PC-9 (cell line): Measurements from ENCODE around the gene C20orf144. TPM values are rescaled to one million over a fixed set of nuclear protein-coding genes. Genes with fewer than 3 reads are reported as not detected.
"Not testable (repeated sequence)": the region's sequence is repeated elsewhere in the genome, so short reads cannot be mapped to it uniquely, and the experiment has no call there.

ENCODE experiments used
- BruUV-seq: library from RNA; stranded (reverse); fragments of 400-500 nt; replicated peaks from 2 replicates; lab custom pipeline; 2021; lab: Mats Ljungman, UMichigan
- CTCF ChIA-PET: fragments of 300-600 bp; sonication (Branson Sonifier 250); formaldehyde crosslinking; loops from one replicate; lab custom pipeline; 2022; ENCODE audit warnings: antibody characterized with exemption; lab: Charles Lee
- POLR2A ChIA-PET: fragments of 300-600 bp; sonication (Branson Sonifier 250); formaldehyde crosslinking; loops from one replicate; lab custom pipeline; 2022; ENCODE audit warnings: antibody characterized with exemption; ENCODE audit not compliant: unreplicated experiment; lab: Charles Lee
- DNase-seq, 2 experiments: peaks; one replicate each; pipeline versions ENCODE4 v3.0.0 to v3.0.0-alpha.2; 2015 to 2022; ENCODE audit warnings: mixed read lengths in 1 of 2
- H2AFZ ChIP-seq: fragments of 200-600 bp; sonication (generic); 2 replicates; pipeline ENCODE4 v1.8.1; 2017; ENCODE audit warnings: antibody characterized with exemption
- H3F3A ChIP-seq: fragments of 200-600 bp; sonication (generic); 2 replicates; pipeline ENCODE4 v1.8.1; 2017; ENCODE audit warnings: antibody characterized with exemption, mild to moderate bottlenecking, low read depth; ENCODE audit not compliant: insufficient read depth
- H3K27ac ChIP-seq: fragments of 200-600 bp; sonication (generic); 2 replicates; pipeline ENCODE4 v1.6.1; 2016; ENCODE audit warnings: mixed run types
- H3K27me3 ChIP-seq: fragments of 200-600 bp; sonication (generic); 2 replicates; pipeline ENCODE4 v1.6.1; 2016; ENCODE audit warnings: low read depth, mixed run types; ENCODE audit not compliant: insufficient read depth
- H3K36me3 ChIP-seq: fragments of 200-600 bp; sonication (generic); 2 replicates; pipeline ENCODE4 v1.6.1; 2016; ENCODE audit warnings: low read depth, mixed run types
- H3K4me1 ChIP-seq: fragments of 200-600 bp; sonication (generic); replicated peaks from 2 replicates; pipeline ENCODE4 v1.6.1; 2016; ENCODE audit warnings: mixed run types; ENCODE audit not compliant: insufficient read depth
- H3K4me2 ChIP-seq: fragments of 200-600 bp; sonication (generic); 2 replicates; pipeline ENCODE4 v1.6.1; 2017; ENCODE audit warnings: mixed run types
- H3K4me3 ChIP-seq: fragments of 200-600 bp; sonication (generic); 2 replicates; pipeline ENCODE4 v1.6.1; 2016; ENCODE audit warnings: mixed run types
- H3K79me2 ChIP-seq: fragments of 200-600 bp; sonication (generic); 2 replicates; pipeline ENCODE4 v1.6.1; 2017; ENCODE audit warnings: low read depth, mixed run types
- H3K9me2 ChIP-seq: fragments of 200-600 bp; sonication (generic); 2 replicates; pipeline ENCODE4 v1.8.1; 2017; ENCODE audit warnings: mild to moderate bottlenecking; ENCODE audit not compliant: insufficient read depth
- H3K9me3 ChIP-seq: fragments of 200-600 bp; sonication (generic); 2 replicates; pipeline ENCODE4 v1.8.1; 2016; ENCODE audit warnings: low read depth; ENCODE audit not compliant: insufficient read depth
- H4K20me1 ChIP-seq: fragments of 200-600 bp; sonication (generic); 2 replicates; pipeline ENCODE4 v1.8.1; 2017; ENCODE audit not compliant: insufficient read depth
- EZH2 ChIP-seq: fragments of 200-600 bp; sonication (generic); IDR thresholded peaks from 2 replicates; pipeline ENCODE4 v1.8.0; 2017; ENCODE audit warnings: antibody characterized with exemption, low read depth
- intact Hi-C: fragments of 100-400 bp; cut with micrococcal nuclease; formaldehyde crosslinking; loops from one replicate; pipeline ENCODE4 v1.10.0; 2022; ENCODE audit not compliant: unreplicated experiment
- total RNA-seq: library from RNA; stranded (reverse); gene quantifications from 2 replicates; pipeline ENCODE4 v1.2.3, GENCODE V29; 2021
- TF ChIP-seq, protein P1 (sequence below): fragments of 200-600 bp; sonication (generic); conservative IDR thresholded peaks from 2 replicates; pipeline ENCODE4 v1.6.1; 2017; ENCODE audit warnings: mixed run types, antibody characterized with exemption, mild to moderate bottlenecking, moderate library complexity

Gene C20orf144
- total RNA-seq, 1 experiment from 2014 or later, result 0.20 TPM

DNA sequence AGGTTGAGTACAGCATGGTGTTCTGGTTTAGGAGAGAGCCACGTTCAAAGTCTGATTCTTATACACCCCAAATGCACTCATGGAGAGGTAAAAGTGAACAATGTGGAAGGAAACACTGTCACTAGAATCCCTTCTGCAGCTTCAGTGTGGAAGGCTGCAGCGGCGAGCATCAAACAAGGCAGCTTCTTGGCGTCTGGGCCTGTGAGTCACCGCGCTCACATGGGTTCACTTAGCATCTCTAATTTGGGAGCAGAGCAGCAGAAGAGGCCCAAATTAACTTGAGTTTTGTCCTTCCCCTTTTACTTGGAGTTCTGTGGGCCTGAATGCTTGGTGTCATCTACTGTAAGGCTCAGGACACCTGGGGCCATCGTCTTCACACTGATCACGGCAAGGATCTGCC lies 35.0 kb downstream of the C20orf144 start:
- POLR2A ChIA-PET, result no interaction called here

DNA sequence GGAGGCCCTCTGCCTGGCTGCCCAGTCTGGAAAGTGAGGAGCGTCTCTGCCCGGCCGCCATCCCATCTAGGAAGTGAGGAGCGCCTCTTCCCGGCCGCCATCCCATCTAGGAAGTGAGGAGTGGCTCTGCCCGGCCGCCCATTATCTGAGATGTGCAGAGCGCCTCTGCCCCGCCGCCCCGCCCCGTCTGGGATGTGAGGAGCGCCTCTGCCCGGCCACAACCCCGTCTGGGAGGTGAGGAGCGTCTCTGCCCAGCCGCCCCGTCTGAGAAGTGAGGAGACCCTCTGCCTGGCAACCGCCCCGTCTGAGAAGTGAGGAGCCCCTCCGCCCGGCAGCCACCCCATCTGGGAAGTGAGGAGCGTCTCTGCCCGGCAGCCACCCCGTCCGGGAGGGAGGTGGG lies 36.8 kb downstream of the C20orf144 start:
- H3K4me1 ChIP-seq, POLR2A ChIA-PET, H3K4me2 ChIP-seq, H3K27me3 ChIP-seq, BruUV-seq, H2AFZ ChIP-seq, intact Hi-C loops, H3K4me3 ChIP-seq, CTCF ChIA-PET, H3K36me3 ChIP-seq, H3F3A ChIP-seq, H3K79me2 ChIP-seq, H4K20me1 ChIP-seq, H3K27ac ChIP-seq, H3K9me3 ChIP-seq, DNase-seq, H3K9me2 ChIP-seq: not testable (repeated sequence)

More for the DNA sequence above, 35.0 kb downstream of the C20orf144 start:
- Histone ChIP-seq H3K9me3 (no peaks in the 10 kb centered on the region), H4K20me1 (no peaks in the 10 kb centered on the region), H3K27ac (no peak overlapping the region), H3F3A (no peaks in the 10 kb centered on the region), H3K4me1 (no peaks in the 10 kb centered on the region), H2AFZ (no peak overlapping the region), H3K27me3 (no peaks in the 10 kb centered on the region), H3K4me3 (no peak overlapping the region), H3K4me2 (no peak overlapping the region), H3K79me2 (no peaks in the 10 kb centered on the region), H3K9me2 (no peaks in the 10 kb centered on the region), H3K36me3 (no peaks in the 10 kb centered on the region)
- TF ChIP-seq, protein P1, sequence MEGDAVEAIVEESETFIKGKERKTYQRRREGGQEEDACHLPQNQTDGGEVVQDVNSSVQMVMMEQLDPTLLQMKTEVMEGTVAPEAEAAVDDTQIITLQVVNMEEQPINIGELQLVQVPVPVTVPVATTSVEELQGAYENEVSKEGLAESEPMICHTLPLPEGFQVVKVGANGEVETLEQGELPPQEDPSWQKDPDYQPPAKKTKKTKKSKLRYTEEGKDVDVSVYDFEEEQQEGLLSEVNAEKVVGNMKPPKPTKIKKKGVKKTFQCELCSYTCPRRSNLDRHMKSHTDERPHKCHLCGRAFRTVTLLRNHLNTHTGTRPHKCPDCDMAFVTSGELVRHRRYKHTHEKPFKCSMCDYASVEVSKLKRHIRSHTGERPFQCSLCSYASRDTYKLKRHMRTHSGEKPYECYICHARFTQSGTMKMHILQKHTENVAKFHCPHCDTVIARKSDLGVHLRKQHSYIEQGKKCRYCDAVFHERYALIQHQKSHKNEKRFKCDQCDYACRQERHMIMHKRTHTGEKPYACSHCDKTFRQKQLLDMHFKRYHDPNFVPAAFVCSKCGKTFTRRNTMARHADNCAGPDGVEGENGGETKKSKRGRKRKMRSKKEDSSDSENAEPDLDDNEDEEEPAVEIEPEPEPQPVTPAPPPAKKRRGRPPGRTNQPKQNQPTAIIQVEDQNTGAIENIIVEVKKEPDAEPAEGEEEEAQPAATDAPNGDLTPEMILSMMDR, result no peak
- TF ChIP-seq EZH2, result no peak
- intact Hi-C loops, result no loop called here
- CTCF ChIA-PET, result no interaction called here
- BruUV-seq, result no TSS peak
- DNase-seq, result no peak

DNA sequence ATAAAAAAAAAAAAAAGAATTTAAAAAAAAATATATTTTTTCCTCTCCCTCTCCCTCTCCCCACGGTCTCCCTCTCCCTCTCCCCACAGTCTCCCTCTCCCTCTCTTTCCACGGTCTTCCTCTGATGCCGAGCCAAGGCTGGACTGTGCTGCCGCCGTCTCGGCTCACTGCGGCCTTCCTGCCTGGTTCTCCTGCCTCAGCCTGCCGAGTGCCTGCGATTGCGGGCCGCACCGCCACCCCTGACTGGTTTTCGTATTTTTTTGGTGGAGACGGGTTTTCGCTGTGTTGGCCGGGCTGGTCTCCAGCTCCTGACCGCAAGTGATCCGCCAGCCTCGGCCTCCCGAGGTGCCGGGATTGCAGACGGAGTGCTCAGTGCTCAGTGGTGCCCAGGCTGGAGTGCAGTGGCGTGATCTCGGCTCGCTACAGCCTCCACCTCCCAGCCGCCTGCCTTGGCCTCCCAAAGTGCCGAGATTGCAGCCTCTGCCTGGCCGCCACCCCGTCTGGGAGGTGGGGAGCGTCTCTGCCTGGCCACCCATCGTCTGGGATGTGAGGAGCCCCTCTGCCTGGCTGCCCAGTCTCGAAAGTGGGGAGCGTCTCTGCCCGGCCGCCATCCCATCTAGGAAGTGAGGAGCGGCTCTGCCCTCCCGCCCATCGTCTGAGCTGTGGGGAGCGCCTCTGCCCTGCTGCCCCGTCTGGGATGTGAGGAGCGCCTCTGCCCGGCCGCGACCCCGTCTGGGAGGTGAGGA lies 38.7 kb downstream of the C20orf144 start:
- H3K9me2 ChIP-seq, DNase-seq, H3K27me3 ChIP-seq, H3K9me3 ChIP-seq, H3K4me2 ChIP-seq, POLR2A ChIA-PET, CTCF ChIA-PET, H3K4me1 ChIP-seq, BruUV-seq, H3F3A ChIP-seq, H3K27ac ChIP-seq, H3K4me3 ChIP-seq, H3K79me2 ChIP-seq, H2AFZ ChIP-seq, H3K36me3 ChIP-seq, H4K20me1 ChIP-seq, intact Hi-C loops: not testable (repeated sequence)

DNA sequence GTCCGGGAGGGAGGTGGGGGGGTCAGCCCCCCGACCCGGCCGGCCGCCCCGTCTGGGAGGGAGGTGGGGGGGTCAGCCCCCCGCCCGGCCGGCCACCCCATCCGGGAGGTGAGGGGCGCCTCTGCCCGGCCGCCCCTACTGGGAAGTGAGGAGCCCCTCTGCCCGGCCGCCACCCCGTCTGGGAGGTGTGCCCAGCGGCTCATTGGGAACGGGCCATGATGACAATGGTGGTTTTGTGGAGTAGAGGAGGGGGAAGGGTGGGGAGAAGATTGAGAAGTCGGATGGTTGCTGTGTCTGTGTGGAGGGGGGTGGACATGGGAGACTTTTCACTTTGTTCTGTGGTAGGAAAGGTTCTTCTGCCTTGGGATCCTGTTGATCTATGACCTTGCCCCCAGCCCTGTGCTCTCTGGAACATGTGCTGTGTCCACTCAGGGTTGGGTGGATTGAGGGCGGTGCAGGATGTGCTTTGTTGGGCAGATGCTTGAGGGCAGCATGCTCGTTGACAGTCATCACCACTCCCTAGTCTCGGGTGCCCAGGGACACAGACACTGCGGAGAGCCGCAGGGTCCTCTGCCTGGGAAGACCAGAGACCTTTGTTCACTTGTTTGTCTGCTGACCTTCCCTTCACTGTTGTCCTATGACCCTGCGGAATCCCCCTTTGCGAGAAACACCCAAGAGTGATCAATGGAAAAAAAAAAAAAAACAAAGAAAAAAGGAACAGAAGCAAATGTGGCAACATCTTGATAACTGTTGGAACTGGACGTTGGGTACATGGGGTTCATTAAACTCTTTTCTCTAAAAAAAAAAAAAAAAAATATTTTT lies 39.7 kb downstream of the C20orf144 start:
- Histone ChIP-seq H3K4me3 (no peak overlapping the region), H2AFZ (no peak overlapping the region), H3K36me3 (no peaks in the 10 kb centered on the region), H3K79me2 (no peaks in the 10 kb centered on the region), H3K9me2 (no peaks in the 10 kb centered on the region), H3K27me3 (no peaks in the 10 kb centered on the region), H3K4me2 (no peak overlapping the region), H3K9me3 (no peaks in the 10 kb centered on the region), H3F3A (peaks cover 7% of the 10 kb centered on the region; the same call in 1 of the 2 replicates), H4K20me1 (no peaks in the 10 kb centered on the region), H3K4me1 (0 out of 2 replicates have a peak, but pooled peaks cover 4% of the 10 kb centered on the region), H3K27ac (no peak overlapping the region)
- intact Hi-C loops, result no loop called here
- CTCF ChIA-PET, result no interaction called here
- TF ChIP-seq, protein P1, result no peak
- TF ChIP-seq EZH2, result no peak
- no TSS peak for BruUV-seq
- POLR2A ChIA-PET, result no interaction called here
- no peak for DNase-seq
